Activated naive CD4-positive, alpha-beta T cell treated with anti-CD3 and anti-CD28 coated beads, Interleukin-2, amount 50 U/mL, for 72 hours (primary cell): ENCODE data around the gene RELN. TPM values are rescaled to one million over a fixed set of nuclear protein-coding genes. Genes with fewer than 3 reads are reported as not detected.

ENCODE experiments used
- ATAC-seq, 2 donors: fragments of 150-1000 bp; cut with Tn5 transposase; 2 replicates each; pipeline ENCODE4 v1.10.0; 2021; ENCODE audit warnings: mild to moderate bottlenecking in 2 of 2, moderate library complexity in 2 of 2
- DNase-seq, 2 donors: peaks; one replicate each; pipeline ENCODE4 v3.0.0; 2021 to 2022; ENCODE audit warnings: low spot score in 2 of 2
- H3K27ac Mint-ChIP-seq, 2 donors: one replicate each; pipeline ENCODE4 v1.8.0; 2022; ENCODE audit warnings: mild to moderate bottlenecking in 2 of 2, mixed read lengths in 2 of 2
- H3K36me3 Mint-ChIP-seq, 2 donors: one replicate each; pipeline ENCODE4 v1.8.0; 2022; ENCODE audit warnings: mixed read lengths in 2 of 2
- H3K9me3 Mint-ChIP-seq, 2 donors: one replicate each; pipeline ENCODE4 v1.8.0; 2022; ENCODE audit warnings: mixed read lengths in 2 of 2
- total RNA-seq, 2 donors: library from RNA; stranded (reverse); gene quantifications; one replicate each; pipeline ENCODE4 v1.2.3, GENCODE V29; 2022

RELN gene
- total RNA-seq, 2 donors from 2014 or later, result not detected

DNA sequence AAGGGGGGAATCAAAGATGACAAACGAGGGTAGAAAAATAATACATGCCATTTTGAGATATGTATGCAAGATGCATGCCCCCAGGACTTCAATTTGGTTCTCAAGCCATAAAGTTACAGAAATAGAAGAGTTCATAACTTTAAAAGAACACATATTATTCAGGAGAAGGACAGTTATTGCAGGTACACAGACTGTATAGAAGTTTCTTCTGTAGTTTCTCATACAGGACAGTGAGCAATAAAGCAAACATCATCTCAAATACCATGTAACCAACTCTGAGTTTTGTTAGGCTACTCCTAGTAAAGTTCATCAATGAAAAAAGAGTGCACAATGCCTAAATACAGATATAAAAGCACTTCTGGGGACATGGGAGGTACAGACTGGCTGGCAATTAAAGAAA is 226.6 kb downstream of the RELN start:
- DNase-seq, result no peak
- Mint-ChIP-seq H3K27ac (no peak overlapping the region), H3K9me3 (no peaks in the 10 kb centered on the region), H3K36me3 (no peaks in the 10 kb centered on the region)
- ATAC-seq, result no peak

DNA sequence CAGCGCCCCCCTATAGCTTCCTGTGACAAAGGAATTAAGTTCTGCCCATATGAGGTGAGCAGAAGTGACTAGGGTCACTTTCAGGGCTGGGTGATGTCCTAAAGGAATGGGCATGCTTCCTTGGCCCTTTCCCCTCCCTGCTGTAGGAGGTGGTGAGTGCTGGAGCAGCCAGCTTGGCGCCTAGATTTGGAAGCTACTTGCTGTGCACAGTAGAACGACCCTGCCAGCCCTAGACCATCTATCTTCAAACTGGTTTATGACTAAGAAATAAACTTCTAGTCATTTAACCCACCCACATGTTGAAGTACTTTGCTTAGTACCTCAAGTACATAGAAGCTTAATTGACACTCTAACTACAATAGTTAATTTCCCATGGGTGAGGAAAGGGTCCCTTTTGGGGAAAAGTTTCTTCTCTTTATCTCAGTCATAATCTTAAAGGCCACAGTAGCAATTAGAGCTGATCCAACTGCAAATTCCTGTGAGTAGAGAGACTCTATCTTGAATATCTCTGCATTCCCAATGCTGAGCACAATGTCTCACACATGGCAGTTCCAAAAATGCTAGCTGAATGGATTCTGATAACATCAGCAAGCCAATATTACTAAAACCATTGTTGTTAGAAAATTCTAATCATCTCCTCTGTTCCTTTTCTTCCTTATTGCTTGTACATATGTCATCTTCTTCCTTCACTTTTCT is 227.2 kb downstream of the RELN start:
- Mint-ChIP-seq H3K36me3 (no peaks in the 10 kb centered on the region), H3K27ac (no peak overlapping the region), H3K9me3 (no peaks in the 10 kb centered on the region)
- DNase-seq (no peak), ATAC-seq (no peak)

- Mint-ChIP-seq H3K36me3 (no peaks in the 10 kb centered on the region), H3K9me3 (no peaks in the 10 kb centered on the region), H3K27ac (no peak overlapping the region)
- ATAC-seq (no peak), DNase-seq (no peak)
Observed at GRCh38 chr7:103752995-103753394, 236.5 kb downstream of the RELN start.

GRCh38 chr7:103751311-103751880 is 238.1 kb downstream of the RELN start:
- ATAC-seq, result no peak
- Mint-ChIP-seq H3K36me3 (no peaks in the 10 kb centered on the region), H3K27ac (no peak overlapping the region), H3K9me3 (no peaks in the 10 kb centered on the region)
- no peak for DNase-seq

- ATAC-seq (no peak), DNase-seq (no peak)
- H3K9me3 Mint-ChIP-seq, result no peaks in the 10 kb centered on the region
- H3K27ac Mint-ChIP-seq, result no peak overlapping the region
- no peaks in the 10 kb centered on the region for H3K36me3 Mint-ChIP-seq
Observed at GRCh38 chr7:103748680-103749079, 240.8 kb downstream of the RELN start.

- no peak for DNase-seq
- Mint-ChIP-seq H3K36me3 (no peaks in the 10 kb centered on the region), H3K9me3 (no peaks in the 10 kb centered on the region), H3K27ac (no peak overlapping the region)
- no peak for ATAC-seq
Observed at GRCh38 chr7:103735377-103735776, 254.1 kb downstream of the RELN start.

DNA sequence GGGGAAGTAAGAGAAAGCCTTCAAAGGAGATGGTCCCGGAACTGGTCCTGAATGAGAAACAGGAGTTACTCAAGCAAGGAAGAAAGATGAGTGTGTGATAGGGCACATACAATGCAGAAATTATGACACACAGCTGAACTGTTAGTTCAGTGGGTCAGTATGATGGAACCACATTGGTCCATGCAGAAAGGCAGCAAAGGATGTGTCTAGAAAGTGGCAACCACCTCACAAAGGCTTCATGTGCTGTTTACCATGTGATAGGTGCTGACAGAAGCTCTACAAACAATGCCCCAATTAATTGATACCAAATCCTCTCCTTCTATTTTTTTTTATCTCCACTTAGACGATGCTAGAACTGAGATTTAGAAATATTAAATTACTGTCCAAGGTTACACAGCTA is 258.3 kb downstream of the RELN start:
- Mint-ChIP-seq H3K9me3 (no peaks in the 10 kb centered on the region), H3K36me3 (no peaks in the 10 kb centered on the region), H3K27ac (no peak overlapping the region)
- ATAC-seq (no peak), DNase-seq (no peak)

GRCh38 chr7:103729026-103729425 is 260.4 kb downstream of the RELN start:
- H3K9me3 Mint-ChIP-seq, result no peaks in the 10 kb centered on the region
- no peak for ATAC-seq
- no peak overlapping the region for H3K27ac Mint-ChIP-seq
- H3K36me3 Mint-ChIP-seq, result no peaks in the 10 kb centered on the region
- DNase-seq, result no peak

- Mint-ChIP-seq H3K36me3 (no peaks in the 10 kb centered on the region), H3K9me3 (no peaks in the 10 kb centered on the region), H3K27ac (no peak overlapping the region)
- DNase-seq (no peak), ATAC-seq (no peak)
Observed at GRCh38 chr7:103727982-103728610, 261.4 kb downstream of the RELN start.

DNA sequence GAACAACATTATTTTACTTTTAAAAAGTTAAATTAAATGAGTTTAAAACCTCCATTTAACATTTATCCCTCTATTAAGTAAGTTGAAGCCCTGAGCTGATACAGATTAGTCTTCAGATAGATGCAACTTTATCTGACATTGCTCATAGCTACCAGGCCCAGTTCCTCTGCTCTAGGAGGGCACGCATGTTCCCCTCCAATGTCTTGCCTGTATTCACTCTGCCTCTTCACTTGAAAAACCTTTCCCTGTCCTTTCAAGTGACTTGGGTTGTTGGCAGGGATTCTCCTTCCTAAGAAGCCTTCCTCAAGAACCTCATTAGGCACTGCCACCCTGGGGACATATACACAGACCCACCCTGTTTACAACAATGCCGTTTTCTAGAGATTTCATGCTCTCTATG is 270.4 kb downstream of the RELN start:
- no peak overlapping the region for H3K27ac Mint-ChIP-seq
- ATAC-seq, result no peak
- H3K36me3 Mint-ChIP-seq, result no peaks in the 10 kb centered on the region

DNA sequence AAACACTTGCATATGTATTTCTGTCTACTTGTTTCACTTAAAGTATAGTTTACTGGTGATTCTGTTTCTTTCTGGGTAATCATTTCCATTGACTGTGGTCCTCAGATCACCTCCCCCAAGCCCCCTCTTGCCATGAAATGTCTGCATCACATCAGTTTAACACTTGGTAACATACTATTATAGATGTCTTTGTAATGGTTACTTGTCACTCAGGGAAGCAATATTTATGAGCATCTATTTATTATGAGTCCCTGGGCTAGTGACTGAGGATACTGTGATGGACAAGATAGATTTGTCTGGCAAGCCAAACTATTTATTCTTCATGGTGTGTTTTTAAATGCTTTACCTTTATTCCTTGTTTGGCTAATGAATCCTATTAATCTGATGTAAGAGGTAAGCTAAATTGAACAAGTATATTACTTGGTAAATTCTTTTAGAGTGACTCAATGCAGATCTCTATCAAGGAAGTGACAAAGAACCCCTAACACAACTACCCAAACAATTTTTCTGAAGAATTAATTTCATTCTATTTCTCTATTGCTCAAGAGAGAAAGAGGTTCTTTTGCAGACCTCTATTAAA is 270.9 kb downstream of the RELN start:
- Mint-ChIP-seq H3K27ac (no peak overlapping the region), H3K9me3 (no peaks in the 10 kb centered on the region), H3K36me3 (no peaks in the 10 kb centered on the region)
- ATAC-seq, result no peak
- no peak for DNase-seq

More for the DNA sequence above, 270.4 kb downstream of the RELN start:
- H3K9me3 Mint-ChIP-seq, result no peaks in the 10 kb centered on the region
- DNase-seq, result no peak

- H3K36me3 Mint-ChIP-seq, result no peaks in the 10 kb centered on the region
- no peak for DNase-seq
- no peak for ATAC-seq
- no peaks in the 10 kb centered on the region for H3K9me3 Mint-ChIP-seq
- H3K27ac Mint-ChIP-seq, result no peak overlapping the region
Observed at GRCh38 chr7:103717574-103717973, 271.9 kb downstream of the RELN start.

DNA sequence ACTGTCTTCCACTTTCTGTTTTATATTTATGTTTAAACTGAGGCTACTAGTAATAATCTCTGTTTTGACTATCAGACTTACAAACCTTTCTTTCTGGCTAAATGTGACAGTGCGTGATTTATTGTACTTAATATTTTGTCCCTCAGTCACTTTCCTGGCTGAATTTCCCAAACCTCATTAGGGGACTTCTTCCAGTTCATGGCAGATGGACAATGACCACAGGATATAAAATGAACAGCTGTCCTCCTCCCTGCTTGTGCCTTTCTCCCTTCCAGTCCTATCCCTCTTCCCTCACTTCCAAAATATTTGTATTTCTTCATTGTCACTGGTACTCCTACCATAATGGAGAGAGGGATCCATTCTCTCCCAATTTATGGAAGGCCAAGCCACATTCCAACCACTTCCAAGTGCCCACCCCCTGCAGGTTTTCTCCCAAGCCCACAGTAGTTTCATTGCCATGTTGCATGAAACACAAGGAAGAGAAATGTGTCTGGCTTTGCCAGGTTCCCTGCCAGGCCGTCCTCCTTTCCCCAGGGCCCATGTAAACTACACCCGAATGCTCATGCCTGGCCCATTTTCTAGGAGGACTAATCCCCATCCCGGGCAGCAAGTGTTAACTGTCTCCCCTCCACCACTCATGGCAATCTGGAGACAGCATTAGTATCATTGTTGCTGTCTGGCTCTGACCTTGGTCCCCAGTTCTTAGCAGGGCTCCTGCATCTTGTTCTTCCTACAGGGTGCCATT is 273.9 kb downstream of the RELN start:
- H3K27ac Mint-ChIP-seq, result no peak overlapping the region
- ATAC-seq, result no peak
- no peak for DNase-seq
- no peaks in the 10 kb centered on the region for H3K36me3 Mint-ChIP-seq
- H3K9me3 Mint-ChIP-seq, result no peaks in the 10 kb centered on the region

DNA sequence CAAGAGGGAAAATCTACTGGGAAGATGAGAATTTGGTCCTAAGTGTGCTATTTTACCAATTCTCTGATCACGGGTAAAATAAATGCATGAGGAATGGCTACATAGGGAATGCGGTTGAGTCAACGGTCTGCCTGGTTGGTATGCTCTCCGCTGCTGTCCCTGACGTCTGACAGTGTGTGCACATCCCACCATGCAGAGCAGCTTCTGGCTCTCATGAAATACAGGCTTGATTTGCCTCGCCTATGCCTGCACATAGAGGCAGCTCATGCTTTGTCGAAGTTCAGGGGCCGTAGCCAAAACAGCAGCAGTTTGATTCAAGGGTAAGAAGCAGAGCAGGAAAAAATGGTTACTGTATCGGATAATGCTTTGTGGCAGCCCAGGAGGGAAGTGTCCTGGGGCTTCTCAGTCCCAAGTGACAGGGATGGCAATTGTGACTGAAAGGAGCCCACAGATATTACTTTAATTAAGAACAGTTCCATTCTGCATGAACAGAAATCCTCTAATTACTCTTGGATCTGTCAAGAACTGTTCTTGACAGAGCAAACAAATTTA is 275.0 kb downstream of the RELN start:
- ATAC-seq (no peak), DNase-seq (no peak)
- H3K9me3 Mint-ChIP-seq, result no peaks in the 10 kb centered on the region
- no peak overlapping the region for H3K27ac Mint-ChIP-seq
- H3K36me3 Mint-ChIP-seq, result no peaks in the 10 kb centered on the region

- DNase-seq (no peak), ATAC-seq (no peak)
- Mint-ChIP-seq H3K36me3 (no peaks in the 10 kb centered on the region), H3K27ac (no peak overlapping the region), H3K9me3 (no peaks in the 10 kb centered on the region)
Observed at GRCh38 chr7:103712991-103713778, 276.3 kb downstream of the RELN start.

DNA sequence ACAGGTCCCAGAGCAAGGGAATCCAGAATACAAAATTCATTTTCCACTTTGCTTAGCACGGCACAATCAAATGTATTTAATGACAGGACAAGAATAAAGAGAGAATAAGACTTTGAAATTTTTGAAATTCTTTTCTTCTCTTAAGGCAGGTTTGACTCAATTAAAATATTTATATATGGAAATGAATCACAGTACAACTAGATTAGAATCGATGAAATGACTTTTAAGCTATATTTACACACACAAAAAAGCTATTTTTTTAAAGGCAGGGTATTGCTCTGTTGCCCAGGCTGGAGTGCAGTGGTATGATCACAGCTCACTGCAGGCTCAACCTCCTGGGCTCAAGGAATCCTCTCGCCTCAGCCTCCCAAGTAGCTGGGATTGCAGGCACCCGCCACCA is 278.0 kb downstream of the RELN start:
- ATAC-seq (no peak), DNase-seq (no peak)
- H3K36me3 Mint-ChIP-seq, result no peaks in the 10 kb centered on the region
- H3K27ac Mint-ChIP-seq, result no peak overlapping the region
- H3K9me3 Mint-ChIP-seq, result no peaks in the 10 kb centered on the region
